ENCODE data around the gene MAGEA2. TPM values are rescaled to one million over a fixed set of nuclear protein-coding genes. Genes with fewer than 3 reads are reported as not detected.
"Not testable (repeated sequence)": the region's sequence is repeated elsewhere in the genome, so short reads cannot be mapped to it uniquely, and the experiment has no call there.

MAGEA2 gene
- total RNA-seq, 4 donors from 2014 or later = not detected

DNA sequence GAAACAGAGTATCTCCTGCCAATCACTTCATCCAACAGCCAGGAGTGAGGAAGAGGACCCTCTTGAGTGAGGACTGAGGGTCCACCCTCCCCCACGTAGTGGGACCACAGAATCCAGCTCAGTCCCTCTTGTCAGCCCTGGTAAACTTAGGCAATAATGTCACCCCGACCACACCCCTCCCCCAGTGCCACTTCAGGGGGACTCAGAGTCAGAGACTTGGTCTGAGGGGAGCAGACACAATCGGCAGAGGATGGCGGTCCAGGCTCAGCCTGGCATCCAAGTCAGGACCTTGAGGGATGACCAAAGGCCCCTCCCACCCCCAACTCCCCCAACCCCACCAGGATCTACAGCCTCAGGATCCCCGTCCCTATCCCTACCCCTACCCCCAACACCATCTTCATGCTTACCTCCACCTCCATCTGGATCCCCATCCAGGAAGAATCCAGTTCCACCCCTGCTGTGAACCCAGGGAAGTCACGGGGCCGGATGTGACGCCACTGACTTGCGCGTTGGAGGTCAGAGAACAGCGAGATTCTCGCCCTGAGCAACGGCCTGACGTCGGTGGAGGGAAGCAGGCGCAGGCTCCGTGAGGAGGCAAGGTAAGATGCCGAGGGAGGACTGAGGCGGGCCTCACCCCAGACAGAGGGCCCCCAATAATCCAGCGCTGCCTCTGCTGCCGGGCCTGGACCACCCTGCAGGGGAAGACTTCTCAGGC lies 20.2 kb downstream of the MAGEA2 start, which contains the start of the genes CSAG1 and MAGEA12:
Gene CSAG1, minus strand, starts transcription at position 461 of the 715 bp plus-strand sequence. CDS start 1,261 bp downstream, outside the sequence.
Gene MAGEA12, plus strand, starts transcription at position 497 of the 715 bp plus-strand sequence. CDS start 2,405 bp downstream, outside the sequence.
- Histone ChIP-seq H3K27me3 (no peaks in the 10 kb centered on the region), H3K36me3 (no peaks in the 10 kb centered on the region), H3K9me3 (no peaks in the 10 kb centered on the region), H3K4me3 (no peak within 1 kb of the TSS), H3K4me1 (no peaks in the 10 kb centered on the region), H3K27ac (no peak within 1 kb of the TSS)
- no peak for DNase-seq
- no peak for TF ChIP-seq POLR2A (IDR thresholded peaks at IDR 0.05)
- TF ChIP-seq, protein P1, sequence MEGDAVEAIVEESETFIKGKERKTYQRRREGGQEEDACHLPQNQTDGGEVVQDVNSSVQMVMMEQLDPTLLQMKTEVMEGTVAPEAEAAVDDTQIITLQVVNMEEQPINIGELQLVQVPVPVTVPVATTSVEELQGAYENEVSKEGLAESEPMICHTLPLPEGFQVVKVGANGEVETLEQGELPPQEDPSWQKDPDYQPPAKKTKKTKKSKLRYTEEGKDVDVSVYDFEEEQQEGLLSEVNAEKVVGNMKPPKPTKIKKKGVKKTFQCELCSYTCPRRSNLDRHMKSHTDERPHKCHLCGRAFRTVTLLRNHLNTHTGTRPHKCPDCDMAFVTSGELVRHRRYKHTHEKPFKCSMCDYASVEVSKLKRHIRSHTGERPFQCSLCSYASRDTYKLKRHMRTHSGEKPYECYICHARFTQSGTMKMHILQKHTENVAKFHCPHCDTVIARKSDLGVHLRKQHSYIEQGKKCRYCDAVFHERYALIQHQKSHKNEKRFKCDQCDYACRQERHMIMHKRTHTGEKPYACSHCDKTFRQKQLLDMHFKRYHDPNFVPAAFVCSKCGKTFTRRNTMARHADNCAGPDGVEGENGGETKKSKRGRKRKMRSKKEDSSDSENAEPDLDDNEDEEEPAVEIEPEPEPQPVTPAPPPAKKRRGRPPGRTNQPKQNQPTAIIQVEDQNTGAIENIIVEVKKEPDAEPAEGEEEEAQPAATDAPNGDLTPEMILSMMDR (IDR thresholded peaks at IDR 0.05 in 4 of 5, conservative IDR thresholded peaks at IDR 0.05 in 1 of 5) = no peak
- intact Hi-C loops (cut with DNase I; ENCODE audit: low total_unique reads) = no loop called here
- in situ Hi-C loops (cut with MboI; ENCODE audit: low sequenced_read_pairs in 4 of 4) = no loop called here
- ATAC-seq = no peak

DNA sequence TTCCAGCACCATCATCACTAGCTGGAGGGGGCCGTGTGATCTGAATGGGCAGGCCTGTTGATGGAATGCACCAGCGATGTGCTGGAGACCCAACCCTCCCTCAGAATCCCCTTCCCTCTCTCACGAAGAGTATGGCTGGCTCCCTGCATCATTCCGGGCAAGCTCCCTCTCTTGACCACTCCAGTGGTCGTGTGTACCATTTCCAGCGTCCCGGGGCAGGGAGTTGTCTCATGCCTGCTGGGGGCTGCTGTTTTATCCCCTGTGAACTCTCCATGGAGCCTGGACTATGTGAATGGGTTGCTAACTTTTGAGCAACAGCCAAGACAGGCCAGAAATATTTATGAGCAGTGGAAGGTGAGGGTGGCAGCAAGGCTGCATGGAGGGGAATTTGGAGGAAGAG lies 28.2 kb downstream of the MAGEA2 start:
- intact Hi-C loops (cut with DNase I; ENCODE audit: low total_unique reads) (no loop called here), in situ Hi-C loops (cut with MboI; ENCODE audit: low sequenced_read_pairs in 4 of 4) (no loop called here)
- TF ChIP-seq POLR2A (IDR thresholded peaks at IDR 0.05) = no peak
- TF ChIP-seq, protein P1 (IDR thresholded peaks at IDR 0.05 in 4 of 5, conservative IDR thresholded peaks at IDR 0.05 in 1 of 5) = no peak
- Histone ChIP-seq H3K36me3 (no peaks in the 10 kb centered on the region), H3K27ac (no peak overlapping the region), H3K4me1 (no peaks in the 10 kb centered on the region), H3K27me3 (no peaks in the 10 kb centered on the region), H3K4me3 (no peak overlapping the region), H3K9me3 (no peaks in the 10 kb centered on the region)
- DNase-seq = no peak
- no peak for ATAC-seq

DNA sequence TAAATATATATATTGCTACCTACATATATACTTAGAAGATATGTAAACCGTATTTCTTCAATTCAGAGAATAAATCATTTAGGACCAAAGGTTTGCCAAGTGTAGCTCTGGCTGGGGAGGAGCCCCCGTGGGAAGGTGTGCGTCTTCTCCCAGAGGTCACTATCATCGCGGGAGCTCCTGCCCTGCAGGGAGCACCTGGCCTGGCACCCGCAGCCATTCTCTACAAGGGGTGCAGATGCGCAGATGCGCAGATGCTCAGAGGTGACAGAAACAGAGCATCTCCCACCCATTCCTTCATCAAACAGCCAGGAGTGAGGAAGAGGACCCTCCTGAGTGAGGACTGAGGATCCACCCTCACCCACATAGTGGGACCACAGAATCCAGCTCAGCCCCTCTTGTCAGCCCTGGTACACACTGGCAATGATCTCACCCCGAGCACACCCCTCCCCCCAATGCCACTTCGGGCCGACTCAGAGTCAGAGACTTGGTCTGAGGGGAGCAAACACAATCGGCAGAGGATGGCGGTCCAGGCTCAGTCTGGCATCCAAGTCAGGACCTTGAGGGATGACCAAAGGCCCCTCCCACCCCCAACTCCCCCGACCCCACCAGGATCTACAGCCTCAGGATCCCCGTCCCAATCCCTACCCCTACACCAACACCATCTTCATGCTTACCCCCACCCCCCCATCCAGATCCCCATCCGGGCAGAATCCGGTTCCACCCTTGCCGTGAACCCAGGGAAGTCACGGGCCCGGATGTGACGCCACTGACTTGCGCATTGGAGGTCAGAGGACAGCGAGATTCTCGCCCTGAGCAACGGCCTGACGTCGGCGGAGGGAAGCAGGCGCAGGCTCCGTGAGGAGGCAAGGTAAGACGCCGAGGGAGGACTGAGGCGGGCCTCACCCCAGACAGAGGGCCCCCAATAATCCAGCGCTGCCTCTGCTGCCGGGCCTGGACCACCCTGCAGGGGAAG lies 39.5 kb downstream of the MAGEA2 start, which contains the start of gene MAGEA2B:
Gene MAGEA2B, plus strand, starts transcription at position 814 of the 973 bp plus-strand sequence. CDS start 2,479 bp downstream, outside the sequence.
- H3K27me3 ChIP-seq; H3K4me3 ChIP-seq; in situ Hi-C loops (cut with MboI; ENCODE audit: low sequenced_read_pairs in 4 of 4); ATAC-seq; H3K4me1 ChIP-seq; intact Hi-C loops (cut with DNase I; ENCODE audit: low total_unique reads); H3K36me3 ChIP-seq; DNase-seq; H3K9me3 ChIP-seq; H3K27ac ChIP-seq: not testable (repeated sequence)

DNA sequence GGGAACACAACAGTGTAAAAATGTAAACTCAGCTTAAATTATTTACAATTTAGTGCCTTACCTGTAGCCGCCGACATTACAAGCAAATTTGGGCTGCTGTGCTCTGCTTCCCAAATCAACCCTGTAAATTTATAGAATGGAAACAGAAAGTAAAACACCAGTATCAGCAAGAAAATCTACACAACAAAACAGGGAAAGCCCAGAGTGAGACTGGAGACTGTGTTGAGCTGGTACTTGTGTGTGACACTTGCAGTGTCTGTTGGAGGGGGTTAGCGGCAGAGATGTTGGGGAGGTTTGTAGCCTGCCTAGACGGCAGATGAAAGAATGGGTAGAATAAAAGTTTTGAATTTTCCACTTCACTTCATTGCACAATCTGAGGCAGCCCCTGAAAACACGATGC lies 40.4 kb downstream of the MAGEA2 start:
- H3K27me3 ChIP-seq; intact Hi-C loops (cut with DNase I; ENCODE audit: low total_unique reads); H3K9me3 ChIP-seq; H3K4me3 ChIP-seq; H3K27ac ChIP-seq; H3K4me1 ChIP-seq; H3K36me3 ChIP-seq; in situ Hi-C loops (cut with MboI; ENCODE audit: low sequenced_read_pairs in 4 of 4); DNase-seq; ATAC-seq: not testable (repeated sequence)

DNA sequence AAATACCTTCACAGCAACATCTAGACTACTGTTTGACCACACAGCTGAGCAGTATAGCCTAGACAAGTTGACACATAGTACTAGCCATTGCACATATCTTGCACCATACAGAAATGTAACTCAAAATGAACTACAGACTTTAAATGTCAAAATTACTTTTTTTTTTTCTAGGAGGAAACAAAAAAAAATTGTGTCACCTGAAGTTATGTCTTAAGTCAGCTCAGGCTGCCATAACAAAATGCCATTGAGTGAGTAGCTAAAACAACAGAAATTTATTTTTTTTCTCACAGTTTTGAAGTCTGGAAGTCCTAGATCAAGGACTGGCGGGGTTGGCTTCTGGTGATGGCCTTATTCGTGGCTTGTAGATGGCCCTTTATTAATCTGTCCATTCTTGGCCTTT lies 44.5 kb downstream of the MAGEA2 start, which contains the start of gene CSAG2:
Gene CSAG2, minus strand, starts transcription at position 101 of the 400 bp plus-strand sequence. CDS start 161 bp downstream, outside the sequence.
- DNase-seq; H3K4me3 ChIP-seq; H3K27me3 ChIP-seq; H3K4me1 ChIP-seq; H3K9me3 ChIP-seq; ATAC-seq; H3K27ac ChIP-seq; intact Hi-C loops (cut with DNase I; ENCODE audit: low total_unique reads); H3K36me3 ChIP-seq; in situ Hi-C loops (cut with MboI; ENCODE audit: low sequenced_read_pairs in 4 of 4): not testable (repeated sequence)

DNA sequence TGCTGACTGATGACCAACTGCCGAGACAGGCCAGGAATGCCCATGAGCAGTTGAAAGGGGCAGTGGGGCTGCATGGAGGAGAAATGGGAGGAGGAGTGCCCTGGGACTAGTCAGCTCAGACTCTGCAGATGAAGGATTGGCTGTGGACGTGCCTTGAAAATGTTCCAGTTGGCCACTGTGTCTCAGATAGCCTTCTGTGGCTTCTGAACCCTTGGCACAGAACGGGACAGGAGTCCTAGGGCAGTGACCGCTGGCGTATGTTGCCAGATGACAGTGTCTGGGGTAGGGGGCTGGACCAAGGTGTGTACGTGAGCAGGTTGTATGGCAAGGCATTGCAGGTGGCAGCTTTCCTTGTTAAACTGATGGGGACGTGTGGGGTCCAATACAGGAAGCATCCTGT lies 47.1 kb downstream of the MAGEA2 start:
- H3K4me3 ChIP-seq; intact Hi-C loops (cut with DNase I; ENCODE audit: low total_unique reads); H3K36me3 ChIP-seq; H3K4me1 ChIP-seq; ATAC-seq; in situ Hi-C loops (cut with MboI; ENCODE audit: low sequenced_read_pairs in 4 of 4); H3K27ac ChIP-seq; H3K27me3 ChIP-seq; H3K9me3 ChIP-seq; DNase-seq: not testable (repeated sequence)

DNA sequence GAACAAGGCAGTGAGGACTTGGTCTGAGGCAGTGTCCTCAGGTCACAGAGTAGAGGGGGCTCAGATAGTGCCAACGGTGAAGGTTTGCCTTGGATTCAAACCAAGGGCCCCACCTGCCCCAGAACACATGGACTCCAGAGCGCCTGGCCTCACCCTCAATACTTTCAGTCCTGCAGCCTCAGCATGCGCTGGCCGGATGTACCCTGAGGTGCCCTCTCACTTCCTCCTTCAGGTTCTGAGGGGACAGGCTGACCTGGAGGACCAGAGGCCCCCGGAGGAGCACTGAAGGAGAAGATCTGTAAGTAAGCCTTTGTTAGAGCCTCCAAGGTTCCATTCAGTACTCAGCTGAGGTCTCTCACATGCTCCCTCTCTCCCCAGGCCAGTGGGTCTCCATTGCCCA lies 53.3 kb downstream of the MAGEA2 start:
- in situ Hi-C loops (cut with MboI; ENCODE audit: low sequenced_read_pairs in 4 of 4); H3K27me3 ChIP-seq; intact Hi-C loops (cut with DNase I; ENCODE audit: low total_unique reads); H3K36me3 ChIP-seq; H3K4me3 ChIP-seq; ATAC-seq; H3K27ac ChIP-seq; H3K9me3 ChIP-seq; H3K4me1 ChIP-seq; DNase-seq: not testable (repeated sequence)

All from gastrocnemius medialis (tissue), 4 donors.